GM12878 (cell line): ENCODE results near the gene PHLPP1.

Experiments
- CHD2 ChIP-seq: IDR thresholded peaks from 2 replicates; pipeline ENCODE4 v1.6.1; 2011; ENCODE audit warnings: low read depth, low read length, improper control_type of control experiment, borderline replicate concordance
- EZH2 ChIP-seq: IDR thresholded peaks from 2 replicates; pipeline ENCODE4 v1.6.1; 2012; ENCODE audit warnings: low read depth, mild to moderate bottlenecking, control low read depth, inconsistent platforms, low read length, borderline replicate concordance; ENCODE audit not compliant: control insufficient read depth
- POLR2A ChIP-seq: IDR thresholded peaks from 2 replicates; pipeline ENCODE4 v1.6.1; 2011; ENCODE audit warnings: low read depth, mild to moderate bottlenecking, low read length
- POLR2AphosphoS5 ChIP-seq: IDR thresholded peaks from 2 replicates; pipeline ENCODE4 v1.6.1; 2011; ENCODE audit warnings: mild to moderate bottlenecking, low read length, inconsistent platforms
- TF ChIP-seq, protein P1 (sequence below), 3 experiments: IDR thresholded peaks in 2 of 3; conservative IDR thresholded peaks in 1 of 3; 2 replicates each; pipeline ENCODE4 v1.5.1; 2011; ENCODE audit warnings: low read depth in 3 of 3, low read length in 3 of 3, mild to moderate bottlenecking in 3 of 3, control low read depth in 2 of 3, moderate library complexity in 2 of 3, inconsistent platforms in 1 of 3, mixed read lengths in 1 of 3; ENCODE audit not compliant: control insufficient read depth in 2 of 3, insufficient read depth in 1 of 3; ENCODE audit errors: extremely low read depth in 1 of 3
- TF ChIP-seq, protein P2 (sequence below): IDR thresholded peaks from 2 replicates; pipeline ENCODE4 v1.6.1; 2012; ENCODE audit warnings: low read depth, low read length, improper control_type of control experiment
- TF ChIP-seq, protein P3 (sequence below): IDR thresholded peaks from 2 replicates; pipeline ENCODE4 v1.6.1; 2011; ENCODE audit warnings: borderline replicate concordance, low read depth, mild to moderate bottlenecking, moderate library complexity, low read length; ENCODE audit not compliant: insufficient read depth, poor library complexity, severe bottlenecking

DNA sequence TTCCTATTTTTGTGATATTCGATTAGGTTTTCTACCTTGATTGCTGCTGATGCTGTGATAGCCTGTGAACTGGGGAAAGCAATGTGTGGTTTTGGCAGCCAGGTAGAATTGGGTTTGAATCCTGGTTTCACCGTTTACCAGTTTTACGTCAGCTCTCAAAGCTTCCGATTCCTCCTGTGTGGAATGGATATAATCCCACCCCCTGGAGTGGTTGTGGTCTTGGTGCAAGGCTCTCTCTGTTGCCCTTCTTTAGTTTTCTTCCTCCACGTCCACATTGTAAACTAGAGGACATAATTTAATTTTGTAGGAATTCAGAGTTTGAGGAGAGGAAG, 45.0 kb downstream of the PHLPP1 start:
- TF ChIP-seq, protein P1, sequence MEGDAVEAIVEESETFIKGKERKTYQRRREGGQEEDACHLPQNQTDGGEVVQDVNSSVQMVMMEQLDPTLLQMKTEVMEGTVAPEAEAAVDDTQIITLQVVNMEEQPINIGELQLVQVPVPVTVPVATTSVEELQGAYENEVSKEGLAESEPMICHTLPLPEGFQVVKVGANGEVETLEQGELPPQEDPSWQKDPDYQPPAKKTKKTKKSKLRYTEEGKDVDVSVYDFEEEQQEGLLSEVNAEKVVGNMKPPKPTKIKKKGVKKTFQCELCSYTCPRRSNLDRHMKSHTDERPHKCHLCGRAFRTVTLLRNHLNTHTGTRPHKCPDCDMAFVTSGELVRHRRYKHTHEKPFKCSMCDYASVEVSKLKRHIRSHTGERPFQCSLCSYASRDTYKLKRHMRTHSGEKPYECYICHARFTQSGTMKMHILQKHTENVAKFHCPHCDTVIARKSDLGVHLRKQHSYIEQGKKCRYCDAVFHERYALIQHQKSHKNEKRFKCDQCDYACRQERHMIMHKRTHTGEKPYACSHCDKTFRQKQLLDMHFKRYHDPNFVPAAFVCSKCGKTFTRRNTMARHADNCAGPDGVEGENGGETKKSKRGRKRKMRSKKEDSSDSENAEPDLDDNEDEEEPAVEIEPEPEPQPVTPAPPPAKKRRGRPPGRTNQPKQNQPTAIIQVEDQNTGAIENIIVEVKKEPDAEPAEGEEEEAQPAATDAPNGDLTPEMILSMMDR (IDR thresholded peaks at IDR 0.05 in 2 of 3, conservative IDR thresholded peaks at IDR 0.05 in 1 of 3; ENCODE audit: control insufficient read depth in 2 of 3, extremely low read depth in 1 of 3, insufficient read depth in 1 of 3, low read depth in 3 of 3, low read length in 3 of 3) = no peak
- TF ChIP-seq POLR2AphosphoS5 (no peak), EZH2 (no peak), CHD2 (no peak), POLR2A (no peak)
- TF ChIP-seq, protein P2, sequence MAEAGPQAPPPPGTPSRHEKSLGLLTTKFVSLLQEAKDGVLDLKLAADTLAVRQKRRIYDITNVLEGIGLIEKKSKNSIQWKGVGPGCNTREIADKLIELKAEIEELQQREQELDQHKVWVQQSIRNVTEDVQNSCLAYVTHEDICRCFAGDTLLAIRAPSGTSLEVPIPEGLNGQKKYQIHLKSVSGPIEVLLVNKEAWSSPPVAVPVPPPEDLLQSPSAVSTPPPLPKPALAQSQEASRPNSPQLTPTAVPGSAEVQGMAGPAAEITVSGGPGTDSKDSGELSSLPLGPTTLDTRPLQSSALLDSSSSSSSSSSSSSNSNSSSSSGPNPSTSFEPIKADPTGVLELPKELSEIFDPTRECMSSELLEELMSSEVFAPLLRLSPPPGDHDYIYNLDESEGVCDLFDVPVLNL = no peak
- TF ChIP-seq, protein P3, sequence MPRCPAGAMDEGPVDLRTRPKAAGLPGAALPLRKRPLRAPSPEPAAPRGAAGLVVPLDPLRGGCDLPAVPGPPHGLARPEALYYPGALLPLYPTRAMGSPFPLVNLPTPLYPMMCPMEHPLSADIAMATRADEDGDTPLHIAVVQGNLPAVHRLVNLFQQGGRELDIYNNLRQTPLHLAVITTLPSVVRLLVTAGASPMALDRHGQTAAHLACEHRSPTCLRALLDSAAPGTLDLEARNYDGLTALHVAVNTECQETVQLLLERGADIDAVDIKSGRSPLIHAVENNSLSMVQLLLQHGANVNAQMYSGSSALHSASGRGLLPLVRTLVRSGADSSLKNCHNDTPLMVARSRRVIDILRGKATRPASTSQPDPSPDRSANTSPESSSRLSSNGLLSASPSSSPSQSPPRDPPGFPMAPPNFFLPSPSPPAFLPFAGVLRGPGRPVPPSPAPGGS = no peak
